ENCODE data around the gene NELL1. TPM values are rescaled to one million over a fixed set of nuclear protein-coding genes. Genes with fewer than 3 reads are reported as not detected.

The NELL1 gene
- total RNA-seq, 4 donors from 2014 or later, result 0.27 TPM; not detected in 3

DNA sequence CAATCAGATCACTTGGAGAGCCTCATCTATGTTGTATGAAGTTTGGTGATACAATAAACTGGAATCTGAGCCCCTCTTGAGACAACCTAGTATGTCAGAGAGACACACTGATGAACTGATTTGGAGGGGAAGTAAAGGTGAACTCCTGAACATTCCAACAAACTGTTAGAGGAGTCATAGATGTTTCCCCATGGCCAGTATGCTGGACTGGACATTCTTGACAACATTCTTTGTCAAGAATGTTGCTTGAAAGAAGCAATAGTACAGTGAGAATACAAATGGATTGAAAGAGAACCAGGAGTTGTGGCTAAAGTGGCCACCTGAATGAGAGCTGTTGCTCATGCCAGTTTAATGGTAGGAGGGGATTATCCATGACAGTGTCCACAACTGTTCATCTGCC lies 588.1 kb downstream of the NELL1 start:
- Histone ChIP-seq H3K27me3 (no peaks in the 10 kb centered on the region), H3K36me3 (no peaks in the 10 kb centered on the region), H3K4me3 (no peak overlapping the region), H3K27ac (no peak overlapping the region), H3K9me3 (no peaks in the 10 kb centered on the region), H3K4me1 (no peaks in the 10 kb centered on the region)
- TF ChIP-seq, protein P1, sequence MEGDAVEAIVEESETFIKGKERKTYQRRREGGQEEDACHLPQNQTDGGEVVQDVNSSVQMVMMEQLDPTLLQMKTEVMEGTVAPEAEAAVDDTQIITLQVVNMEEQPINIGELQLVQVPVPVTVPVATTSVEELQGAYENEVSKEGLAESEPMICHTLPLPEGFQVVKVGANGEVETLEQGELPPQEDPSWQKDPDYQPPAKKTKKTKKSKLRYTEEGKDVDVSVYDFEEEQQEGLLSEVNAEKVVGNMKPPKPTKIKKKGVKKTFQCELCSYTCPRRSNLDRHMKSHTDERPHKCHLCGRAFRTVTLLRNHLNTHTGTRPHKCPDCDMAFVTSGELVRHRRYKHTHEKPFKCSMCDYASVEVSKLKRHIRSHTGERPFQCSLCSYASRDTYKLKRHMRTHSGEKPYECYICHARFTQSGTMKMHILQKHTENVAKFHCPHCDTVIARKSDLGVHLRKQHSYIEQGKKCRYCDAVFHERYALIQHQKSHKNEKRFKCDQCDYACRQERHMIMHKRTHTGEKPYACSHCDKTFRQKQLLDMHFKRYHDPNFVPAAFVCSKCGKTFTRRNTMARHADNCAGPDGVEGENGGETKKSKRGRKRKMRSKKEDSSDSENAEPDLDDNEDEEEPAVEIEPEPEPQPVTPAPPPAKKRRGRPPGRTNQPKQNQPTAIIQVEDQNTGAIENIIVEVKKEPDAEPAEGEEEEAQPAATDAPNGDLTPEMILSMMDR (IDR thresholded peaks at IDR 0.05), result no peak
- no peak for TF ChIP-seq EP300 (IDR thresholded peaks at IDR 0.05; ENCODE audit: low read depth)
- no peak for TF ChIP-seq POLR2AphosphoS5 (IDR thresholded peaks at IDR 0.05)
- no peak for TF ChIP-seq POLR2A (IDR thresholded peaks at IDR 0.05)
- in situ Hi-C loops (cut with MboI; ENCODE audit: low pct_ligation_motif_present in 1 of 4, low pct_unique_long_range_greater_than_20kb in 1 of 4, low sequenced_read_pairs in 3 of 4) (no loop called here), intact Hi-C loops (cut with DNase I; ENCODE audit: low total_unique reads) (no loop called here)
- DNase-seq, result no peak

DNA sequence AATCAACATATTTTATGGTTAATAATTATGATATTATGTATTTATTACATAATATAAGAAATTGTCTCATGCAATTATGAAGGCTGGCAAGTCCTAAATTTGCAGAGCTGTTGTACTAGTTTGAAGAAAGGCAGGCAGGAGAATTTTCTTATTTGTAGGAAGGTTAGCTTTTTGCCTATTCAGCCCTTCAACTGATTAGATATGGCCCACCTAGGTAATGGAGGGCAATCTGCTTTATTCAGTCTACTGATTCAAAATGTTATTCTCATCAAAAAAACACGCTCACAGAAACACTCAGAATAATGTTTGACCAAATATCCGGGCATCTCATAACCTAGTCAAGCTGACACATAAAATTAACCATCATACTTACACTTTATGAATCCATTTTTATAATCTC lies 589.0 kb downstream of the NELL1 start:
- intact Hi-C loops (cut with DNase I; ENCODE audit: low total_unique reads) (no loop called here), in situ Hi-C loops (cut with MboI; ENCODE audit: low pct_ligation_motif_present in 1 of 4, low pct_unique_long_range_greater_than_20kb in 1 of 4, low sequenced_read_pairs in 3 of 4) (no loop called here)
- Histone ChIP-seq H3K9me3 (no peaks in the 10 kb centered on the region), H3K27me3 (no peaks in the 10 kb centered on the region), H3K36me3 (no peaks in the 10 kb centered on the region), H3K27ac (no peak overlapping the region), H3K4me1 (no peaks in the 10 kb centered on the region), H3K4me3 (no peak overlapping the region)
- WGBS, 2 donors (ENCODE audit: low coverage in 1 of 2), result 52 to 66% methylated on average over 2 of the region's 2 CpGs
- TF ChIP-seq, protein P1 (IDR thresholded peaks at IDR 0.05), result no peak
- TF ChIP-seq POLR2A (IDR thresholded peaks at IDR 0.05), result no peak
- no peak for TF ChIP-seq EP300 (IDR thresholded peaks at IDR 0.05; ENCODE audit: low read depth)
- TF ChIP-seq POLR2AphosphoS5 (IDR thresholded peaks at IDR 0.05), result no peak
- no peak for DNase-seq

DNA sequence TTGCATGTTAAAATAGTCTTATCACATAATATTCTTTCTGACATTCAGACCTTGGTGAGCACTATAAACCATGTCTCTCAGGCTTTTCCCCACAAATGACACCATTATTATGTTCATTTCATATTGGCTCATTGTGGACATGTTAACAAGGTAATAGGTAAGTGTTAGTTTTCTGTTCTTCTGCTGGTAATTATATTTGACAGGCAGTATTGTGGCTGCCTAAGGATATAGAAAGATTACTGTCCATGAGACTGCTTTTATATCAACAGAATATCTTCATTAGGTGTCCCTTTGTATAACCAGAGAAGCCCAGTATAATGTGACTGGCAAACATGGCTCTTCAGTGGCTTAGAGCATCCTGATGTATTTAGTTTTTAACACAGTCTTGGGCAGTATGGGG lies 590.7 kb downstream of the NELL1 start:
- Histone ChIP-seq H3K27ac (no peak overlapping the region), H3K9me3 (no peaks in the 10 kb centered on the region), H3K4me1 (no peaks in the 10 kb centered on the region), H3K27me3 (no peaks in the 10 kb centered on the region), H3K36me3 (no peaks in the 10 kb centered on the region), H3K4me3 (no peak overlapping the region)
- TF ChIP-seq POLR2A (IDR thresholded peaks at IDR 0.05) (no peak), POLR2AphosphoS5 (IDR thresholded peaks at IDR 0.05) (no peak), EP300 (IDR thresholded peaks at IDR 0.05; ENCODE audit: low read depth) (no peak)
- TF ChIP-seq, protein P1 (IDR thresholded peaks at IDR 0.05), result no peak
- in situ Hi-C loops (cut with MboI; ENCODE audit: low pct_ligation_motif_present in 1 of 4, low pct_unique_long_range_greater_than_20kb in 1 of 4, low sequenced_read_pairs in 3 of 4), result no loop called here
- intact Hi-C loops (cut with DNase I; ENCODE audit: low total_unique reads), result no loop called here
- no peak for DNase-seq

DNA sequence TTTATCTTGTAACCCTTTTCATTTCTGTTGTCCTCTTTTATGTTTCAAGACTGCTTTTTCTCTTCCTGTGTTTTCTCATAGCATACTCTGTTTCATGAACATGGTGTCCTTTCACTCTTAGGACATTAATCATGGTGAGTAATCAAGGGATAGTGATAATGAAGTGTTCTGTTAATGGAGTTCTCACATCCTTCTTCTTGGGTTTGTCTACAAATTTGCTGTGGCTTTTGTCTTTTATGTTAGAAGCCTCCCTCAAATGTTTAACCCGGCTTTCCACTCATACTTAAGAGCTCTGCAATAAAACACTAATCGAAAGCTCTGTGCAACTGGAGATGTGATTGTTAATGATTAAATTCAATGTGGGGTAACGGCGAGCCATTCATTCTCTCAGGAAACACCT lies 593.6 kb downstream of the NELL1 start:
- Histone ChIP-seq H3K27me3 (no peaks in the 10 kb centered on the region), H3K4me1 (no peaks in the 10 kb centered on the region), H3K9me3 (no peaks in the 10 kb centered on the region), H3K27ac (no peak overlapping the region), H3K36me3 (no peaks in the 10 kb centered on the region), H3K4me3 (no peak overlapping the region)
- in situ Hi-C loops (cut with MboI; ENCODE audit: low pct_ligation_motif_present in 1 of 4, low pct_unique_long_range_greater_than_20kb in 1 of 4, low sequenced_read_pairs in 3 of 4), result no loop called here
- intact Hi-C loops (cut with DNase I; ENCODE audit: low total_unique reads), result no loop called here
- TF ChIP-seq POLR2AphosphoS5 (IDR thresholded peaks at IDR 0.05), result no peak
- no peak for TF ChIP-seq POLR2A (IDR thresholded peaks at IDR 0.05)
- TF ChIP-seq EP300 (IDR thresholded peaks at IDR 0.05; ENCODE audit: low read depth), result no peak
- TF ChIP-seq, protein P1 (IDR thresholded peaks at IDR 0.05), result no peak
- 22 to 37% methylated on average over 4 of the region's 4 CpGs for WGBS, 2 donors (ENCODE audit: low coverage in 1 of 2)
- no peak for DNase-seq

Measured in transverse colon (tissue), 4 donors.